B cell (primary cell): Measurements from ENCODE around the gene SYNRG. TPM values are rescaled to one million over a fixed set of nuclear protein-coding genes. Genes with fewer than 3 reads are reported as not detected.

Experiments
- ATAC-seq: fragments of 200-7000 bp; cut with Tn5 transposase; one replicate; pipeline ENCODE4 v1.10.0; 2021; ENCODE audit warnings: low read depth, mild to moderate bottlenecking, moderate number of reproducible peaks, moderate library complexity
- CTCF ChIA-PET: fragments of 350-600 bp; sonication (Branson Sonifier 250); formaldehyde crosslinking; loops from one replicate; lab custom pipeline; 2021; ENCODE audit warnings: antibody characterized with exemption, inconsistent platforms; lab: Charles Lee
- POLR2A ChIA-PET: fragments of 350-600 bp; sonication (Branson Sonifier 250); formaldehyde crosslinking; loops from one replicate; lab custom pipeline; 2021; ENCODE audit warnings: antibody characterized with exemption; lab: Charles Lee
- DNase-seq: peaks from one replicate; pipeline ENCODE4 v3.0.0; 2013
- H2AFZ ChIP-seq: 2 replicates; pipeline ENCODE4 v1.6.1; 2012; ENCODE audit warnings: mild to moderate bottlenecking, low read depth, low read length; ENCODE audit not compliant: insufficient read depth, poor library complexity, severe bottlenecking
- H3K27ac ChIP-seq, 2 donors: 1 replicate in 1 of 2; 2 replicates in 1 of 2; pipeline ENCODE4 v1.5.1; 2012 to 2013; ENCODE audit warnings: low read length in 2 of 2, mild to moderate bottlenecking in 2 of 2, moderate library complexity in 1 of 2
- H3K27me3 ChIP-seq, 4 experiments: fragments of 200-600 bp in 1 of 4; sonication (generic) in 1 of 4; replicated peaks in 1 of 4; 1 replicate in 2 of 4; 2 replicates in 2 of 4; pipeline versions ENCODE4 v1.6.1 to v1.7.0; 2013 to 2016; ENCODE audit warnings: low read length in 3 of 4, mild to moderate bottlenecking in 2 of 4, mixed read lengths in 1 of 4, moderate library complexity in 1 of 4; ENCODE audit not compliant: insufficient read depth in 4 of 4, control insufficient read depth in 3 of 4; ENCODE audit errors: control extremely low read depth in 1 of 4
- H3K36me3 ChIP-seq, 2 experiments: replicated peaks in 1 of 2; 1 replicate in 1 of 2; 2 replicates in 1 of 2; pipeline versions ENCODE4 v1.6.1 to v1.7.1; 2013; ENCODE audit warnings: low read length in 1 of 2; ENCODE audit not compliant: insufficient read depth in 2 of 2, control insufficient read depth in 1 of 2; ENCODE audit errors: control extremely low read depth in 1 of 2, extremely low read depth in 1 of 2
- H3K4me1 ChIP-seq, 2 donors: fragments of 200-600 bp in 1 of 2; sonication (generic) in 1 of 2; 1 replicate in 1 of 2; 2 replicates in 1 of 2; pipeline versions ENCODE4 v1.5.1 to v1.6.1; 2013 to 2017; ENCODE audit warnings: low read length in 2 of 2; ENCODE audit not compliant: control insufficient read depth in 2 of 2, insufficient read depth in 2 of 2
- H3K4me2 ChIP-seq: replicated peaks from 2 replicates; pipeline ENCODE3; 2012; ENCODE audit warnings: mild to moderate bottlenecking, low read depth, low read length; ENCODE audit not compliant: poor library complexity, severe bottlenecking
- H3K4me3 ChIP-seq, 5 experiments: fragments of 200-600 bp in 1 of 5; sonication (generic) in 1 of 5; 1 replicate in 3 of 5; 2 replicates in 2 of 5; pipeline versions ENCODE4 v1.5.1 to v1.7.0; 2011 to 2016; ENCODE audit warnings: low read length in 4 of 5, mild to moderate bottlenecking in 4 of 5, low read depth in 2 of 5, control low read depth in 1 of 5, moderate library complexity in 1 of 5; ENCODE audit not compliant: insufficient read depth in 1 of 5; ENCODE audit errors: control extremely low read depth in 1 of 5, extremely low read depth in 1 of 5
- H3K79me2 ChIP-seq: fragments of 200-600 bp; sonication (generic); one replicate; pipeline ENCODE4 v1.6.0; 2016; ENCODE audit warnings: low read length; ENCODE audit not compliant: control insufficient read depth, insufficient read depth
- H3K9ac ChIP-seq: fragments of 200-600 bp; sonication (generic); 2 replicates; pipeline ENCODE4 v1.6.1; 2017; ENCODE audit warnings: mild to moderate bottlenecking, low read length, moderate library complexity
- H3K9me3 ChIP-seq, 3 donors: one replicate each; pipeline versions ENCODE4 v1.6.1 to v1.7.1; 2013; ENCODE audit warnings: low read length in 2 of 3; ENCODE audit not compliant: control insufficient read depth in 2 of 3, insufficient read depth in 1 of 3; ENCODE audit errors: control extremely low read depth in 1 of 3
- H4K20me1 ChIP-seq: 2 replicates; pipeline ENCODE4 v1.6.0; 2012; ENCODE audit warnings: mild to moderate bottlenecking, low read length; ENCODE audit not compliant: insufficient read depth, control insufficient read depth, poor library complexity, severe bottlenecking
- H3K27ac Mint-ChIP-seq: one replicate; pipeline ENCODE4 v1.8.0; 2021; ENCODE audit warnings: mixed read lengths
- H3K27me3 Mint-ChIP-seq: one replicate; pipeline ENCODE4 v1.8.0; 2021; ENCODE audit warnings: mixed read lengths
- H3K4me1 Mint-ChIP-seq: one replicate; pipeline ENCODE4 v1.8.0; 2021; ENCODE audit warnings: mixed read lengths
- H3K4me3 Mint-ChIP-seq: one replicate; pipeline ENCODE4 v1.8.0; 2021; ENCODE audit warnings: mixed read lengths
- H3K9me3 Mint-ChIP-seq: one replicate; pipeline ENCODE4 v1.8.0; 2022; ENCODE audit warnings: mixed read lengths; ENCODE audit not compliant: insufficient read depth
- CTCF ChIP-seq: fragments of 200-600 bp; IDR thresholded peaks from one replicate; pipeline ENCODE4 v1.8.0; 2022; ENCODE audit warnings: antibody characterized with exemption, mild to moderate bottlenecking
- EZH2 ChIP-seq: IDR thresholded peaks from 2 replicates; pipeline ENCODE4 v1.6.1; 2012; ENCODE audit warnings: borderline replicate concordance, low read depth, mild to moderate bottlenecking, moderate library complexity, low read length; ENCODE audit not compliant: insufficient read depth, poor library complexity, severe bottlenecking
- WGBS: methylation state at CpG from one replicate; pipeline ENCODE4 v1.1.5; 2013; ENCODE audit warnings: missing lambda C conversion rate; ENCODE audit not compliant: insufficient coverage; 5-methylcytosine and 5-hydroxymethylcytosine counted together
- intact Hi-C: fragments of 100-400 bp; cut with micrococcal nuclease; formaldehyde crosslinking; loops from one replicate; pipeline ENCODE4 v1.10.0; 2022
- polyA plus RNA-seq: library from polyadenylated mRNA; depleted of rRNA; stranded (reverse); fragments of >200 nt; gene quantifications from 2 replicates; pipeline ENCODE4 v1.2.3, GENCODE V29; 2012
- total RNA-seq, 2 donors: library from RNA; stranded (reverse); fragments of 120-200 nt in 1 of 2; gene quantifications; 1 replicate in 1 of 2; 2 replicates in 1 of 2; pipeline versions ENCODE4 v1.2.3 to v1.2.4, GENCODE V29; 2013 to 2022

Gene SYNRG
- total and polyA plus RNA-seq, 2 donors (not counting 1 experiment from before 2014, with no cell fraction given) = 31.8 to 113 TPM

GRCh38 chr17:37562016-37562745 lies 47.0 kb downstream of the SYNRG start:
- intact Hi-C loops = no loop called here
- WGBS = no CpG with 5 or more reads among the region's 5 CpGs
- Histone ChIP-seq H3K9me3 (peaks cover 0 to 3% (median 2%) of the 10 kb centered on the region in 3 donors), H2AFZ (no peak overlapping the region), H3K4me1 (no peaks in the 10 kb centered on the region), H3K9ac (no peak overlapping the region), H4K20me1 (peaks cover 18% of the 10 kb centered on the region), H3K4me2 (no peak overlapping the region), H3K27ac (no peak overlapping the region), H3K27me3 (no peaks in the 10 kb centered on the region), H3K4me3 (no peak overlapping the region), H3K79me2 (peaks cover 14% of the 10 kb centered on the region), H3K36me3 (peaks cover 17 to 77% of the 10 kb centered on the region in 2 experiments)
- POLR2A ChIA-PET = no interaction called here
- no peak for ATAC-seq
- no peak overlapping the region for H3K27ac Mint-ChIP-seq
- no peaks in the 10 kb centered on the region for H3K4me1 Mint-ChIP-seq
- TF ChIP-seq CTCF = no peak
- TF ChIP-seq EZH2 = no peak
- no peak for DNase-seq
- CTCF ChIA-PET = no interaction called here
- no peaks in the 10 kb centered on the region for H3K9me3 Mint-ChIP-seq
- H3K27me3 Mint-ChIP-seq = no peaks in the 10 kb centered on the region
- H3K4me3 Mint-ChIP-seq = no peak overlapping the region

DNA sequence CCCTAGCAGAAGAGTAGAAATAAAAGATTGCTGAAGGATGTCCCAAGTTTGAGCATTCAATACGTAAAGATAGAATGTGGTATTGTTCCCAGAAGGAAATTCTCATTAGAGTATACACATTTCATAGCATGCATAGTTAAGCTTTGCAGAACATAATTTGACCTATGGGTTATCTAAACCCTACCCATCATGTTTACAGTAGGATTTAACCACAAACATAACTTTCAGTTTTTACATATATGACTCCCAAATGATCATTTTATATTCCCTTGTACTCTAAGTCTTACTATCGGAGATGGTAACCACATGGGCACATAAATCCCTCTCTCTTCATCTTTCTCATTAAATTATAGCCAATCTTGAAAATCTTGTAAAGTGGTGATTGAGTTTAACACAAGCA lies 50.9 kb downstream of the SYNRG start:
- H3K27me3 Mint-ChIP-seq = no peaks in the 10 kb centered on the region
- H3K4me3 Mint-ChIP-seq = no peak overlapping the region
- no peak overlapping the region for H2AFZ ChIP-seq
- no peak overlapping the region for H3K27ac Mint-ChIP-seq
- no peak for ATAC-seq
- H3K27ac ChIP-seq = no peak overlapping the region
- no peak for TF ChIP-seq CTCF
- TF ChIP-seq EZH2 = no peak
- no CpG with 5 or more reads among the region's 2 CpGs for WGBS
- H3K4me3 ChIP-seq = no peak overlapping the region
- H3K36me3 ChIP-seq = peaks cover 6 to 64% of the 10 kb centered on the region in 2 experiments
- H3K79me2 ChIP-seq = peaks cover 13% of the 10 kb centered on the region
- POLR2A ChIA-PET = no interaction called here
- CTCF ChIA-PET = interaction anchor here (0.7 to 1.0 kb wide), 2 partner anchors 234 to 604 kb away, joined by 3 read pairs; no protein-coding TSS in a partner anchor
- H3K4me1 Mint-ChIP-seq = peaks cover 2% of the 10 kb centered on the region
- intact Hi-C loops = no loop called here
- no peak for DNase-seq
- H3K9me3 ChIP-seq = no peaks in the 10 kb centered on the region
- H3K27me3 ChIP-seq = no peaks in the 10 kb centered on the region
- no peak overlapping the region for H3K4me2 ChIP-seq
- H3K9me3 Mint-ChIP-seq = no peaks in the 10 kb centered on the region
- H3K4me1 ChIP-seq = no peaks in the 10 kb centered on the region
- no peak overlapping the region for H3K9ac ChIP-seq
- peaks cover 8% of the 10 kb centered on the region for H4K20me1 ChIP-seq
